ENCODE results near the gene CLCF1. TPM values are rescaled to one million over a fixed set of nuclear protein-coding genes. Genes with fewer than 3 reads are reported as not detected.

CLCF1 gene
- total and polyA plus RNA-seq, 2 of the 13 experiments (the other 11 are each of a cell fraction or from before 2014, with no cell fraction given), result 0.49 to 0.78 TPM

DNA sequence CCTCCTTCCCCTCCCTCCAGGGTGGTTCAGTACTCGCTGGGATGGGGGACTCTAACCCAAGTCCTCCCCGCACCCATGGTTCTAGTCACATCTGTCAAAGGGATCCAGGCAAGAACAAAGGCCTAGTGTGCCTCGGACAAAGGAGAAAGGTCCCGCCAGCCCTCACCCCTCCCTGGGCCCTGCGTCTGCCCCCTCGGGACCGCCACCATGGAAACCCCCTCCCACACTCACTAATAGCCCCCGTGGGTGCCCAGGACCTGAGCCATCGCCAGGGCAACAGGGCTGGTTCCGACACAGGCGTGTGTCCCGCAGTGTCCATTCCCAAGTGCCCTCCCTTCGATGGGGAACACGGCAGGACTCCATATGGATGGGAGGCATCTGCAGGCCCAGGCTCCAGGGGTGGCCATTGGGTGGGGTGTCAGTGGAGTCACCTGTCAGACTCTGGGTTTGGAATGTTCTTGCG is 37.0 kb upstream of the CLCF1 start (continued):
- TF ChIP-seq ZNF530 (CRISPR knock-in tag; IDR thresholded peaks at IDR 0.05; ENCODE audit: low read depth) (no peak), ZBTB1 (CRISPR knock-in tag; IDR thresholded peaks at IDR 0.05; ENCODE audit: borderline replicate concordance) (no peak), ZNF543 (CRISPR knock-in tag; IDR thresholded peaks at IDR 0.05) (no peak), ZSCAN25 (CRISPR knock-in tag; IDR thresholded peaks at IDR 0.05) (no peak; the same call in 1 of the 2 replicates), FOXJ3 (CRISPR knock-in tag; IDR thresholded peaks at IDR 0.05; ENCODE audit: borderline replicate concordance) (no peak), ZNF354B (CRISPR knock-in tag; IDR thresholded peaks at IDR 0.05) (no peak), SIX1 (CRISPR knock-in tag; IDR thresholded peaks at IDR 0.05; ENCODE audit: borderline replicate concordance) (no peak), ZFX (CRISPR knock-in tag; IDR thresholded peaks at IDR 0.05; ENCODE audit: low read depth) (peak; percentile 45; the same call in 1 of the 2 replicates), PAXIP1 (CRISPR knock-in tag; conservative IDR thresholded peaks at IDR 0.05) (no peak), POLR2AphosphoS2 (IDR thresholded peaks at IDR 0.05; ENCODE audit: low read depth, low read length) (no peak), NR2F1 (CRISPR knock-in tag; IDR thresholded peaks at IDR 0.05) (no peak), TBX2 (CRISPR knock-in tag; IDR thresholded peaks at IDR 0.05; ENCODE audit: borderline replicate concordance) (no peak), JUND (CRISPR knock-in tag; IDR thresholded peaks at IDR 0.05) (no peak), HCFC1 (IDR thresholded peaks at IDR 0.05; ENCODE audit: low read depth, low read length) (no peak), HNRNPUL1 (IDR thresholded peaks at IDR 0.05; ENCODE audit: low read depth, low read length) (no peak)
- TF ChIP-seq, protein P1, sequence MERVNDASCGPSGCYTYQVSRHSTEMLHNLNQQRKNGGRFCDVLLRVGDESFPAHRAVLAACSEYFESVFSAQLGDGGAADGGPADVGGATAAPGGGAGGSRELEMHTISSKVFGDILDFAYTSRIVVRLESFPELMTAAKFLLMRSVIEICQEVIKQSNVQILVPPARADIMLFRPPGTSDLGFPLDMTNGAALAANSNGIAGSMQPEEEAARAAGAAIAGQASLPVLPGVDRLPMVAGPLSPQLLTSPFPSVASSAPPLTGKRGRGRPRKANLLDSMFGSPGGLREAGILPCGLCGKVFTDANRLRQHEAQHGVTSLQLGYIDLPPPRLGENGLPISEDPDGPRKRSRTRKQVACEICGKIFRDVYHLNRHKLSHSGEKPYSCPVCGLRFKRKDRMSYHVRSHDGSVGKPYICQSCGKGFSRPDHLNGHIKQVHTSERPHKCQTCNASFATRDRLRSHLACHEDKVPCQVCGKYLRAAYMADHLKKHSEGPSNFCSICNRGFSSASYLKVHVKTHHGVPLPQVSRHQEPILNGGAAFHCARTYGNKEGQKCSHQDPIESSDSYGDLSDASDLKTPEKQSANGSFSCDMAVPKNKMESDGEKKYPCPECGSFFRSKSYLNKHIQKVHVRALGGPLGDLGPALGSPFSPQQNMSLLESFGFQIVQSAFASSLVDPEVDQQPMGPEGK (CRISPR knock-in tag; IDR thresholded peaks at IDR 0.05), result peak; percentile 31; the same call in 1 of the 2 replicates
- TF ChIP-seq, protein P2, sequence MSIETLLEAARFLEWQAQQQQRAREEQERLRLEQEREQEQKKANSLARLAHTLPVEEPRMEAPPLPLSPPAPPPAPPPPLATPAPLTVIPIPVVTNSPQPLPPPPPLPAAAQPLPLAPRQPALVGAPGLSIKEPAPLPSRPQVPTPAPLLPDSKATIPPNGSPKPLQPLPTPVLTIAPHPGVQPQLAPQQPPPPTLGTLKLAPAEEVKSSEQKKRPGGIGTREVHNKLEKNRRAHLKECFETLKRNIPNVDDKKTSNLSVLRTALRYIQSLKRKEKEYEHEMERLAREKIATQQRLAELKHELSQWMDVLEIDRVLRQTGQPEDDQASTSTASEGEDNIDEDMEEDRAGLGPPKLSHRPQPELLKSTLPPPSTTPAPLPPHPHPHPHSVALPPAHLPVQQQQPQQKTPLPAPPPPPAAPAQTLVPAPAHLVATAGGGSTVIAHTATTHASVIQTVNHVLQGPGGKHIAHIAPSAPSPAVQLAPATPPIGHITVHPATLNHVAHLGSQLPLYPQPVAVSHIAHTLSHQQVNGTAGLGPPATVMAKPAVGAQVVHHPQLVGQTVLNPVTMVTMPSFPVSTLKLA (IDR thresholded peaks at IDR 0.05), result no peak
- TF ChIP-seq, protein P3, sequence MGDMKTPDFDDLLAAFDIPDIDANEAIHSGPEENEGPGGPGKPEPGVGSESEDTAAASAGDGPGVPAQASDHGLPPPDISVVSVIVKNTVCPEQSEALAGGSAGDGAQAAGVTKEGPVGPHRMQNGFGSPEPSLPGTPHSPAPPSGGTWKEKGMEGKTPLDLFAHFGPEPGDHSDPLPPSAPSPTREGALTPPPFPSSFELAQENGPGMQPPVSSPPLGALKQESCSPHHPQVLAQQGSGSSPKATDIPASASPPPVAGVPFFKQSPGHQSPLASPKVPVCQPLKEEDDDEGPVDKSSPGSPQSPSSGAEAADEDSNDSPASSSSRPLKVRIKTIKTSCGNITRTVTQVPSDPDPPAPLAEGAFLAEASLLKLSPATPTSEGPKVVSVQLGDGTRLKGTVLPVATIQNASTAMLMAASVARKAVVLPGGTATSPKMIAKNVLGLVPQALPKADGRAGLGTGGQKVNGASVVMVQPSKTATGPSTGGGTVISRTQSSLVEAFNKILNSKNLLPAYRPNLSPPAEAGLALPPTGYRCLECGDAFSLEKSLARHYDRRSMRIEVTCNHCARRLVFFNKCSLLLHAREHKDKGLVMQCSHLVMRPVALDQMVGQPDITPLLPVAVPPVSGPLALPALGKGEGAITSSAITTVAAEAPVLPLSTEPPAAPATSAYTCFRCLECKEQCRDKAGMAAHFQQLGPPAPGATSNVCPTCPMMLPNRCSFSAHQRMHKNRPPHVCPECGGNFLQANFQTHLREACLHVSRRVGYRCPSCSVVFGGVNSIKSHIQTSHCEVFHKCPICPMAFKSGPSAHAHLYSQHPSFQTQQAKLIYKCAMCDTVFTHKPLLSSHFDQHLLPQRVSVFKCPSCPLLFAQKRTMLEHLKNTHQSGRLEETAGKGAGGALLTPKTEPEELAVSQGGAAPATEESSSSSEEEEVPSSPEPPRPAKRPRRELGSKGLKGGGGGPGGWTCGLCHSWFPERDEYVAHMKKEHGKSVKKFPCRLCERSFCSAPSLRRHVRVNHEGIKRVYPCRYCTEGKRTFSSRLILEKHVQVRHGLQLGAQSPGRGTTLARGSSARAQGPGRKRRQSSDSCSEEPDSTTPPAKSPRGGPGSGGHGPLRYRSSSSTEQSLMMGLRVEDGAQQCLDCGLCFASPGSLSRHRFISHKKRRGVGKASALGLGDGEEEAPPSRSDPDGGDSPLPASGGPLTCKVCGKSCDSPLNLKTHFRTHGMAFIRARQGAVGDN (CRISPR knock-in tag; IDR thresholded peaks at IDR 0.05), result peak; percentile 25; the same call in 1 of the 2 replicates

Measured in HepG2 (cell line).